Cerebellar nuclear complex (tissue), 1 donor: ENCODE measurements around the gene TMEM92.
A peak's percentile ranks its signal among the peaks of the same experiment; 100 is the strongest.
"Not testable (repeated sequence)": the region's sequence is repeated elsewhere in the genome, so short reads cannot be mapped to it uniquely, and the experiment has no call there.

Experiments
- DNase-seq, 2 experiments: peaks; one replicate each; lab custom pipeline; 2025; lab: John Stamatoyannopoulos, UW

Gene TMEM92

GRCh38 chr17:50276588-50277356, 2.5 kb downstream of the TMEM92 start:
- DNase-seq, result no peak

GRCh38 chr17:50277357-50277754, 3.1 kb downstream of the TMEM92 start:
- DNase-seq, result no peak

DNA sequence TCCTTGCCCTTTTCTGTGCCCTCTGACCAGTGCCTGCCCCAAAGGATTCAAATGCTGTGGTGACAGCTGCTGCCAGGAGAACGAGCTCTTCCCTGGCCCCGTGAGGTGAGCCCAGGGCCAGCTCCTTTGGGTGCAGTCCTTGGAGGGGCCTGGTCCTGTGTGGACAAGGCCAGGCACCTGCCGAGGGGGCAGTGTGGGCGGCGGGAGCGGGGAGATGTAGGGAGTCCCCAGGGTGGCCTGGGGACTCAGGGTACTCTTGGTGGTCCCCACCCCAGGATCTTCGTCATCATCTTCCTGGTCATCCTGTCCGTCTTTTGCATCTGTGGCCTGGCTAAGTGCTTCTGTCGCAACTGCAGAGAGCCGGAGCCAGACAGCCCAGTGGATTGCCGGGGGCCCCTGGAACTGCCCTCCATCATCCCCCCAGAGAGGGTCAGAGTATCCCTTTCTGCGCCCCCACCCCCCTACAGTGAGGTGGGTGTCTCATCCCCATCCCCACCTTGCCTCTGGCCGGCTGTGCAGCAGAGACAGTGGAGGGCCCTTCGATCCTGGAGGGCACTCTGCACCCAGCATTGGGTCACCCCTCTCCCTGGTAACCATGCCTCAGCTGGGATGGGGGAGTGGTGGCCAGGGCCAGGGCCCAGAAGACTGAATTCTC, 4.4 kb downstream of the TMEM92 start:
- DNase-seq, result no peak

DNA sequence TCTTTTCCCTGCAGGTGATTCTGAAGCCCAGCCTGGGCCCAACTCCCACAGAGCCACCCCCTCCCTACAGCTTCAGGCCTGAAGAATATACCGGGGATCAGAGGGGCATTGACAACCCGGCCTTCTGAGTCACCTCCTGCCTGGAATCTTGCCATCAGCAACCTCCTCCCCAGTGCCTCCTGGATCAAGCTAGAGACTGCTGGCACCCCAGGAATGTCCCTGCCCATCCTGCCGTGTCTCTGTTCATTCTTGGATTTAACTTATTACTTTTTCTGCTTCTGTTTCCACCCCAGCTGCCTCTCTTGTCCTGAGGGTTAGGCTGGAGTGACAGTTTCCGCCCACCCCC, 4.9 kb downstream of the TMEM92 start:
- DNase-seq, result no peak

DNA sequence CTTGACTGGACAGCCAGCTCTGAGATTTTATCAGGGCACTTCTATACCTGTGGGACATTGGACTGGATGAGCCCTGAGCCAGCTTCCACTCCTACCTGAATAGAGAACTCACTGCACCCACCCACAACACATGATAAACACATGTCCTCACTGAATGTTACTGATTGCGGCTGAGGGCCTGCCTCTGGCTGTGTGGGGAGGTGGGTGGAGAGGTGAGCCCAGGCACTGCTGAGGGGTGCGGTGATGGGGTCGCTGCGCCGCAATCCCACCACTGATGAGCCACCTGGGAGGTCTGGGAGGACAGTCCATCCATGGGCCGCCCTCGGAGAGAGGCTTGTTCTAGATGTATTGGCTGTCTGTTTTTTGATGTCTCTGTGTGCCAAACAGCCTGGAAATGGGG, 5.4 kb downstream of the TMEM92 start:
- no peak for DNase-seq

DNA sequence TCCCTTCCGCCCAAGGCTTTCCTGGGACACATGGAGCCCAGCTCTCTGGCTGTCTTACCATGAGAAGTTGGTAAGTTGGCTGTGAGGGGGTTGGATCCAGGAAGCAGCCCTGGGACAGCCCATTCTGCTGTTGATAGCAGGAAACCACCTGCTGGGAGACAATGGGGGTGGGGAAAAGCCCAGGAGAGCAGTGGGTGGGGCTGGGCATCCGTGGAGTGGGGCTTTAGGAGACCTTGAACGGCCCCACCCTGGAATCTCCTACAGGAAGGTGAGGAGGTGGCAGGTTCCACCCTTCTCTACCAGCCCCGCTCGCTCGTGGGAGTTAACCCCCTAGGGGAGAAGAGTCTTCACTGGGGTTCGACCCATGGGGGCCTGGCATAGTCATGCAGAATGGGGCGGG, 5.8 kb downstream of the TMEM92 start:
- DNase-seq, result no peak

DNA sequence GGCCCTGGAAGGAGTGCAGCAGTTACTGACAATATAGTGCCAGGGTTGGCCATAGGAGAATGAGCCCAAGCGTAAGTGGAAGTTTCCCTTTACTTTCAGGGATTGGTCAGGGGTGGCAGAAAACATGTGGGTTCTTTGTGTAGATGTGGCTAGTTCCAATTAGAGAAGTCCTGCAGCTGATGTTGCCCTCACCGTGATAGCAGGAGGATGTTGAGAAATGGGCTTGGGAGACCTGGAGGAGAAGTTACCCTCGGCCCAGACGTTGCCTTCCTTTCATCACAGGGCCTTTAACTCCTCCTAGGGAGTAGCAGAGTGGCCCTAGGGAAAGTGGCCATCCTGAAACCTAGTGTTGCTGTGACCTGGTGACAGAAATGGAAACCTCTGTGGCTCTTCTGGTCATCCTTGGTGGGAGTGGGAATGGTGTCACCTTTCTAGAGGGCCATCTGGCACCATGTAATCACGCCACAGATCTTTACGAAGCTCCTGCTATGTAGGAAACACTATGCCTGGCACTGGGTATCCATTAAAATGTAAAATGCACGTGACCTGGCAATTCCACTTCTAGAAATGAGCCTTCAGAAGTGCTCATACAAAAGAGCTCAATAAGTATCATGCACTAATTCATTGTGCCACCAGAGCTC, 6.7 kb downstream of the TMEM92 start:
- DNase-seq, result no peak

DNA sequence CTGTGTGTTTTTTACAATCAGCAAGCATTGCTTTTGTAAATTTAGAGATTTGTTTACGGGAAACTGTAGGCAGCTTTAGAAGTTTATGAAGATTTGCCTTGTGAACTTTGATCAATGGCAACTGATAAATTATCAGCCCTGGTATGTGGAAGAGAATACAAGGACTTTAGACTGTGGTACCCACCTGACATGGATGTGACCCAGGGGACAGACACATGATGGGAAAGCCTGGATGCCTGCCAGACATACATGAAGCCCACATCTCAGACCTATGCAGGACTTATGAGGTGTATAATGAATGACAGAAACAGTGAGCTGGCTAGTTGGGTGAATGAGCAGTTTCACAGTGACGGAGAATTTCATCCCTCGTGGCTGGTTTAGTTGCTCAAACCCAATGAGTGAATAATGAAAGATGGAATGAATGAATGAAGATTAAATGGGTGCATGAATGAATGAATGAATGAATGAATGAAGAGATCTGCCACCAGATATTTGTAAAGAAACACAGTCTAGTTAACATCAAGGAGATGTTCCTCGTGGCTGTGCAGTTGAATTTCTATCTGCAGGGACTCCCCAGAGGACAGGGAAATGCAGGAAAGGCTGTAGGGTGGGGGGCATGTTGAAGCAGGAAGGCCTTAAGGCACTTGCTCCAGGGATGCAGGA, 7.6 kb downstream of the TMEM92 start:
- DNase-seq, result no peak

DNA sequence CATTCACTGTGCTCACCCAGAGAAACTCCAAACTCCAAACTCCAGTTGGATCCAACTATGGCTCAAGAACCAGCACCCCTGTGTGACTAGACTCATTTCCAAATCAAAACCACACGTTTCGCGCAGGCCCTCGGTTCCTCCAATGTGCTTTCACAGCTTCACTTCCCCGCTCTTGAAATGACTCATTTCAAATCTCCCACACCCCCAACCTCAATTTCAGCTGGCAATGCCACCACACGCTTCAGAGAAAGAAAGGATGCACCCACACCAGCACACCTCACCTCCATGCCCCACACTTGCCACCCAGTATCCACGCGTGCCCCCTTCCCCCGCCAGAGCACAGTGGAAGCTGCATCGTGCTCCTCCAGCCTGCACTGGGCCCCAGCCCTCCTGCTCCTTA, 9.0 kb downstream of the TMEM92 start:
- no peak for DNase-seq

GRCh38 chr17:50283714-50284113, 9.4 kb downstream of the TMEM92 start:
- no peak for DNase-seq

DNA sequence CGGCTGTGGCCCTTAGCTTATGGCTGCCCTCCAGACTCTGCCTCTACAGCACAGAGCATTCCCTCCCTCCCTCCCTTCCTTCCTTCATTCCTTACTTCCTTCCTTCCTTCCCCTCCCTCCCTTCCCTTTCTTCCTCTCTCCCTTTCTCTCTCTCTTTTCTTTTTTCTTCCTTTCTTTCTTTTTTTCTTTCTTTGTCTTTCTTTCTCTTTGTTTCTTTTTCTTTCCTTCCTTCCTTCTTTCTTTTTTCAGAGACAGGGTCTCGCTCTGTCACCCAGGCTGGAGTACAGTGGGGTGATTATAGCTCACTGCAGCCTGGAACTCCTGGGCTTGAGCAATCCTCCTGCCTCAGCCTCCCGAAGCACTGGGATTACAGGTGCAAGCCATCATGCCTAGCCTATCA, 11.7 kb downstream of the TMEM92 start:
- DNase-seq, result no peak

- DNase-seq, result not testable (repeated sequence)
Measured at GRCh38 chr17:50287302-50287701, 13.0 kb downstream of the TMEM92 start.

DNA sequence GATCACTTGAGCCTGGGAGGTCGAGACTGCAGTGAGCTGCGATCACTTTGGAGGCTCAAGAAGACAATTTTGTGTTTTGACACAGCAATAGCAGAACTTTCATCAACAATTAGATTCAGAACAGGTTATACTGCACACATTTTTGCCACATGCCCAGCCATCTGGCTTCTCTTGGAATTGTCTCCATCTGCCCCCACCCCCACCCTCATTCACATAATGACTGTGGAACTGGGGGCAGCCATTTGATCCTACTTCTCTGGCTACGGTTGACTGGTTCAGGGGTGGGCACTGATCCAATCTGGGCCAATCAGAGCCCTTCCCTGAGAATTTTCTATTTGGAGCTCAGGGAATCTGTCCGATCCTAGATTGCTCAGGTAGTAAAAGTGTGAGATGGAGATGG, 14.0 kb downstream of the TMEM92 start:
- no peak for DNase-seq

GRCh38 chr17:50289278-50289677, 15.0 kb downstream of the TMEM92 start:
- no peak for DNase-seq

DNA sequence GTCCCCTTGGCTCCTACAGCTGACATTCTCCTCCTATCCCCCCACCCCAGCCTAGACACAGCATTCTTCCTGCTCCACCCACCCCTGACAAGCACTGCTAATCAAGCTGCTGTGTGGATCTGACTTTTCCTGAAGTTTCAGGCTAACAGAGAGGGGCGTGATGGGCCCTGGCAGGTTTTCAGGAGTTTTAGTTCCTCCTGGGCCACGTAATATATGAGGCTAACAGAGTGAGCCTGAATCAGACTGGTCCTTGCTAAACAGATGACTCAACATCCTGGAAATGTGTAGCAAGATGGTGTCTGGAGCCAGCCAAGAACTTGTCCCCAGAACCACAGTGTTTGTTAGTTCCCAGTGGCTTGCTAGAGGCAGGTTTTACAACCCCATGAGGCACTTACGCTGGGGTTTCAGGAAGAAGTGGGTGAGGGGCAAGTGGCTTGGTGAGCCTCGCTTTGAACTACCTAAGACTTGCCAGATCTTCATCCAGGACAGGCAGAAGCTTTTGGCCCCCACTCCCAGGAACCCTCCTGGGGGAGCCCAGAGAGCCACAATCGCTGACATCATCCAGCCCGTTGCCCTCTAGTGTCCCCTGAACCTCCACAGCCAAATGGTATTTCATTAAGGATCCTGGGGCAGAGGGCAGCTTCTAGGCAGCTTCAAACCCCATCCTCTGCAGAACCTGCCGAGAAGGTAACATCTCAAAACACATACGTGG, 15.9 kb downstream of the TMEM92 start:
- DNase-seq, result no peak

- DNase-seq, result no peak
Measured at GRCh38 chr17:50290933-50291332, 16.7 kb downstream of the TMEM92 start.

GRCh38 chr17:50292465-50292864, 18.2 kb downstream of the TMEM92 start:
- no peak for DNase-seq

GRCh38 chr17:50295021-50295420, 20.8 kb downstream of the TMEM92 start:
- DNase-seq, result no peak

DNA sequence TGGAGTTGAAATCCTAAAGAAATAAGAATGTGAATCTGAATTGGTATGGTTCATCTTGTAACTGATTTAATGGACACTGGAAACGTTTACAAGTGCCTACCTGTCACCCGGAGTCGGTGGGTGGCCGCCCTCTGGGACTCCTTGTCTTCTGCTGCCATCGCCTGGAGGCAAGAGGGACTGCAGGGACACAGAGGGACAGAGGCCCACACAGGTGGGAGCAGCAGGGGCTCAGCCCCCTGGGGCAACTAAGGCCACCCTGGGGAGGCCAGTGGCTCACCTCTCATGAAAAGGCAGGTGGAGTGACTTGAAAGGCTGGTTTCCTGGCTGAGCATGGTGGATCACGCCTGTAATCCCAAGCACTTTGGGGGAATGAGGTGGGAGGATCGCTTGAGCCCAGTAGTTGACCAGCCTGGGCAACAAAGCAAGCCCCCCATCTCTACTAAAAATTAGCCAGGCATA, 23.2 kb downstream of the TMEM92 start:
- DNase-seq, result peak in 1 of 2 experiments; percentile 22

- no peak for DNase-seq
Measured at GRCh38 chr17:50298018-50298417, 23.8 kb downstream of the TMEM92 start.

GRCh38 chr17:50299776-50300175, 25.5 kb downstream of the TMEM92 start:
- no peak for DNase-seq

DNA sequence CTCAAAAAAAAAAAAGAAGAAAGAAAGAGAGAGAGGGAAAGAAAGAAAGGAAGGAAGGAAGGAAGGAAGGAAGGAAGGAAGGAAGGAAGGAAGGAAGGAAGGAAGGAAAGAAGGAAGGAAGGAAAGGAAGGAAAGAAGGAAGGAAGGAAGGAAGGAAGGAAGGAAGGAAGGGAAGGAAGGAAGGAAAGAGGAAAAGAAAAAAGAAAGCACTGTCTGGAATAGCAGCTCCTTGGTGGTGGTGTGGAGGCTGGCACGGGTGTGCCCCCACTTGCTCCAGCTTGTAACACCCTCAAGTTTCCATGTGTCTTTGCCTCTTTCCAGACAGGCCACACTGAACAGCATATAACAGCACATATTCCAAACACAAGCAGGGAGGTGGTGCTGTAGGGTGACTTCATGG, 26.6 kb downstream of the TMEM92 start:
- DNase-seq, result not testable (repeated sequence)
